Inflammatory macrophage (primary cell): ENCODE measurements around the gene FNDC5.

Experiments used
- DNase-seq, 2 donors: peaks; one replicate each; pipeline ENCODE4 v3.0.0-alpha.2; 2020 to 2022

The FNDC5 gene

GRCh38 chr1:32897082-32898049 is 26.7 kb upstream of the FNDC5 start:
- DNase-seq = no peak

- DNase-seq = no peak
Measured at GRCh38 chr1:32896451-32896850, 25.7 kb upstream of the FNDC5 start.

DNA sequence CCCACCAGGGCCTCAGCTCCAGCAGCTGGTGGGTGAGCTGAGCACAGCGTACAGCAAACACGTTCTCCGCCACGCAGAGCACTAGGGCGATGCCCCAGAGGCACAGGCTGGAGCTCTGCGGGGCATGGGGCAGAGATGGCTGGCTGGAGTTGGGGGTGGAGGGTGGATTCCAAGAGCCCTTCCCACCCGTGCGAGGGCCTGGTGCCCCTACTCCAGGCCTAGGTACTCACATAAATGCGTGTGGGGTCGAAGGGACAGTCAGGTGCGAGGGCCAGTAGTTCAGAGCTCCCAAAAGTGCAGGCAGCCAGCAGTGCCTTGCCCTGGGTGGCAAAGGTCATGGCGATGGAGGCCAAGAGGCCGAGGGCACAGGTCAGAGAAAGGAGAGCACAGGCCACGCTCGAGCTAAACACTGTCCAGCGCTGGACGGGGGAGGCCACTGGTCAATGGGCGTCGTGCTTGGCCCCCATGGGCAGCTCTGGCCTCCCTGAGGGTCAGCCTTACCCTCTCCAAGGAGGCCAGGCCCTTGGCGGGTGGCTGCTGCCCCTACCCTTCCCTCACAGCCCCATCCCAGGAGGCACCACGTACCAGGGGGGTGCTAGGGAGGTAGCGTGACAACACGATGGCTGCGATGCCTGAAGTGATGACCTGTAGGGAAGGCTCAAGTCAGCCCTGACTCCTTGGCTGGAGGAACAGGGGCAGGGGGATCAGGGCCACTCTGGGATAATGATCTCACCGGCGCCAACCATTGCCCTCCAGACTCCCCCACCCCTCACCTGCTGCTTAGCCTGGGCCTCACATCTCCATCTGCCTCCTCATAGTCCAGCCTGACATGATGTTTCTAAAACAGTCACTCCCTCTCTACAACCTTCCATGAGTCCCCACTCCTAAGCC is 24.9 kb upstream of the FNDC5 start:
- DNase-seq = no peak

DNA sequence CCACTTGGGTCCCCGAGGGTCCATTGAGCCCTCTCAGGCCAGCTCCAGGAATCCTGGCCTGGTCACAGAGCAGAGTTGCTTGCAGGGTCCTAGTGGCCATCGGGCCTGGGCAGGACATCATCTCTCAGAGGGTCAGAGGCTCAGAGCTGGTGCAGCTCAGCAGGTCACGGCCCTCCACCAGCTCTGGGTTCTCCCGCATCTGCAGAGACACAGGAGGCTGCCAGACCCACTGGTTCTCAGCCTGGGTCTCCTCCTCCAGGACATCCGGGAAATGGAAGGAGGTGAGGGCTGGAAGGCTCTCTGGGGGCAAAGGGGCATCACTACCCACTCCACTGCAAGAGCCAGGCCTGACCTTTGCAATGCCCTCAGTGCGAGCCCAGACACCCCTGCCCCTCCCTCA is 24.0 kb upstream of the FNDC5 start:
- DNase-seq = no peak

- DNase-seq = no peak
Measured at GRCh38 chr1:32894019-32894600, 23.4 kb upstream of the FNDC5 start.

DNA sequence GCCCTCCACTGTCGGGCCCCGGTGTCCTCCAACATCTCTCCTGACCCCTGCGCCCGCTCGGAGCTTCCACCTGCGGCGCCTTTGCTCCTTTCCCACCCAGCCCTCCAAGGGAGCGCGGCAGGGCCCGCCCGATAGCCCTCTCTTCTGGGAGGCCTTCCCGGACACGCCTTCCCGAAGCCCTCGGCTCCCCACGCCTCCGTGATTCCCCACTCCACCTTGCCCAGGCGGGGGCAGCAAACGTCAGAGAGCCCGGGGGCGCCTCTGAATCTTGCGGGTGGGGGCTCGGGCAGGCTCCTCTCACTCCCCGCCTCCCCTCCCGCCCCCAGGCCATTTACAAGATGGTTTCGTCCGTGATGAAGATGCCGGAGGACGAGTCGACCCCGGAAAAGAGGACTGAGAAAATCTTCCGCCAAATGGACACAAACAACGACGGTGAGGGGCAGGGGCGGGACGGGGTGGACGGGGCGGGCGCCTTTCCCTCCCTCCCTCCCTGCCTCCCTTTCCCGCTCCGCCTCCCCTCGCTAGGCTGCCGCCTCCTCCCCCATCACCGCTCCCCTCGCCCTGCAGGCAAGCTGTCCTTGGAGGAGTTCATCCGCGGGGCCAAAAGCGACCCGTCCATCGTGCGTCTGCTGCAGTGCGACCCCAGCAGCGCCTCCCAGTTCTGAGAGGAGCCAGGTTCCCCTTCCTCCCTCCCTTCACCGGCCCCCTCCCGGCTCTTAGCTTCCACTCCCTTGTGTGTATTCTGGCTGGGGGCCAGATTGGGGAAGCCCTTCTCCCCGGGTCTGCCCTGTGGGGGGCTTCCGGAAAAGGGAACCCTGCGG is 22.7 kb upstream of the FNDC5 start:
- no peak for DNase-seq

GRCh38 chr1:32892368-32893197 is 21.9 kb upstream of the FNDC5 start:
- no peak for DNase-seq

DNA sequence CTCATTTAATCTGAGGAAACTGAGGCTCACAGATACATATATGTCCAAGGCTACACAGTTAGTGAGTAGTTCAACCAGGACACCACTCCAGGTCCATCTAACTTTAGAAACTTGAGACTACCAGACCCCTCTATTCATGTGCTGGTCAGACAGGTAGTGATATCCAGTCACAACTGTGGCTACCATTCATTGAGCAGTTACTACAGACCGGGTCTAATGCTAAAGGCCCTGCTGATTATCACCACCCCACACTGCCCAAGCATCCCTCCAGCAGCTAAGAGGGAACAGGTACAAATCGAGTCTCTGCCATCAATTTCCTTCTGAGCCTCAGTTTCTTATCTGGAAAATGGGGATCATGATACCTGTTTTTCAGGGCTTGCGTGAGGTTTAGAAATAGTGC is 20.9 kb upstream of the FNDC5 start:
- no peak for DNase-seq

- no peak for DNase-seq
Measured at GRCh38 chr1:32891241-32891570, 20.5 kb upstream of the FNDC5 start.

GRCh38 chr1:32890516-32891240 is 20.0 kb upstream of the FNDC5 start:
- no peak for DNase-seq

DNA sequence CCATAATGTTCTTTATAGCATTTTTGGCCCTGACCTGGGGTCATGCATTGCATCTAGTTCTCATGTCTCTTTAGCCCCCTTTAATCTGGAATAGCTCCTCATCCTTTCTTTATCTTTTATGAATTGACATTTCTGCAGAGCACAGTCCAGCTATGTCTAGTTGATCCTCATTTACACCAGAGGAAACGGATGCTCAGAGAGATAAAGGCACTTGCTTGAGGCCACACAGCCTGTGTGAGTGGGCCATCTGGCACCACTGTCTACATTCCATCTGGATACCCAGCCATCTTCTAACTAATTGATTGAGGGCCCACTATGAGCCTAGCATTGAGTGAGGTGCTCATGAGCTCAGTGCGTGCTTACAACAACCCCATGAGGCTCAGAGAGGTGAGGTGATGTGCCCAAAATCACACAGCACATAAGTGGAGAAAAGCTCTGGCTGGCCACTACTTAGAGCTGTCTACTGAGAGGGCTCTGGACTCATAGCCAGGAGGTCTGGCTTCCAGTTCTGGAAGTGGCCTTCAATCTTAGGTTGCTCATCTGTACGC is 19.1 kb upstream of the FNDC5 start:
- no peak for DNase-seq

GRCh38 chr1:32888677-32889420 is 18.1 kb upstream of the FNDC5 start:
- DNase-seq = no peak

DNA sequence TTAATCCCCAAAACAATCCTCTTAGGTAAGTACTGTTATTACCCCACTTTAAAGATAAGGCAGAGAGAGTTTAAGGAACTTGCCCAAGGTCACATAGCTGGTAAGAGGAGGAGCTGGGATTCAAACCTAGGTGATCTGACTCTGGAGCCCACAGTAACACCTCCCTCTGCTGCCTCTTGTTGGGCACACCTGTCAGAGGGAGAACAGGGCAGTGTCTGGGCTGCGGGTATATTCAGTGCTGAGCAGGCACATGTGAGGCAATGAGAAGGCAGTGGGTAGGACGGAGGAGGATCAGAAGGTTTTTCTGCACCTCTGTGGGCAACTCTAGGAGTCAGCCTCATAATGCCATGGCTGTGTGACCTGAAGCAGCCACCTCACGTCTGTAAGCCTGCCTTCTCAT is 17.4 kb upstream of the FNDC5 start:
- no peak for DNase-seq

DNA sequence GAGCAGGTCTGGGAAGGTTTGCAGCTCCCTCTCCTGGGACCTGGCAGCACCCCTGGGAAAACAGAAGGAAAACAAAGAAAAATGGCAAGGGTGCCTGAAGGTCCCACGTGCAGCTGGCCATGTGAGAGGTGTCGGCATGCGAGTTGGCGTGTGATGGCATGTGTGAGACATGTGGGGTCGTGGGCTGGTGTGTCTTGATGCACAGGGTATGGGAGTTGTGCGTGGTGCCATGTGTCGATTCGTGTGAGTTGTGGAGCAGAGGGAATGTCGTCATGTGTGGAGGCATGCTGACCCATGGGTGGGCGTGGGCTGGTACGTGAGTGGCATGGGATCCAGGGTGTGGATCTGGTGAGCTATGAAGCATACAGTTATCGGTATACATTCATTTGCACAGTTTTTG is 16.9 kb upstream of the FNDC5 start:
- no peak for DNase-seq

- DNase-seq = no peak
Measured at GRCh38 chr1:32886828-32887414, 16.2 kb upstream of the FNDC5 start.

GRCh38 chr1:32886004-32886827 is 15.5 kb upstream of the FNDC5 start, which contains the start of gene HPCA:
Gene HPCA, plus strand, starts transcription at chr1:32886491. Its CDS starts 2,408 bp downstream, at chr1:32888899.
- peak; percentile 19 to 52 for DNase-seq

- no peak for DNase-seq
Measured at GRCh38 chr1:32885676-32886003, 14.9 kb upstream of the FNDC5 start.

DNA sequence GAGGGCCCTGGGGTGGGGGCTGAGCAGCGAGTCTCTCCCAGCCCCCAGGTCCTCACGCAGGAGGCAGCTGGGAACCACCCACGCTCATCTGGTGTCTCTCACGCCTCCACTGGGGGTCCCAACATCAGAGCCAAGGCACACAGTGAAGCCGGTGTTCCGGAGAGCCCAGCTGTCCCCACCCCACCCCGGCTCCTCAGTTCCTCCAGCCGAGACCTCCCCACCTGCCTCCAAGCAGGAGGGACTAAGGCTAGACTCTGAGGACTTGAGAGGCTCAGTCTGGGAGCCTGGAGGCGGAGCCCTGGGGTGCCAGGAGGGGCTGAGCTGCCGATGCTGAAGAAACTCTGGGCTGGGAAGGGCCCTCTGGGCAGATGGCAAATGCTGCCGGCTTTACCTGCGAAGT is 14.0 kb upstream of the FNDC5 start:
- DNase-seq = no peak

- DNase-seq = no peak
Measured at GRCh38 chr1:32884032-32884372, 13.3 kb upstream of the FNDC5 start.
